H1 (cell line): Measurements from ENCODE around the gene HYAL1. TPM values are rescaled to one million over a fixed set of nuclear protein-coding genes. Genes with fewer than 3 reads are reported as not detected.

Source experiments
- CTCF ChIA-PET: fragments of 300-600 bp; sonication (Branson Sonifier 250); formaldehyde crosslinking; loops from one replicate; lab custom pipeline; 2021; ENCODE audit not compliant: partially characterized antibody; lab: Charles Lee
- POLR2A ChIA-PET: fragments of 300-600 bp; sonication (Branson Sonifier 250); formaldehyde crosslinking; loops from one replicate; lab custom pipeline; 2021; ENCODE audit warnings: inconsistent platforms; ENCODE audit not compliant: partially characterized antibody; lab: Charles Lee
- DNase-seq, 2 experiments: peaks; one replicate each; pipeline versions ENCODE4 v3.0.0 to v3.0.0-alpha.2; 2010 to 2022; ENCODE audit warnings: low spot score in 2 of 2, low read depth in 1 of 2, mixed read lengths in 1 of 2
- FAIRE-seq: peaks from 2 replicates; lab custom pipeline; 2011; peaks lifted over from hg19 to GRCh38; lab: Jason Lieb, UNC
- H2AFZ ChIP-seq: 2 replicates; pipeline ENCODE4 v1.8.1; 2012; ENCODE audit warnings: low read length, inconsistent platforms
- H2AK5ac ChIP-seq: 2 replicates; pipeline ENCODE4 v1.6.1; 2013; ENCODE audit warnings: low read depth, low read length
- H2BK120ac ChIP-seq: replicated peaks from 2 replicates; pipeline ENCODE3; 2013; ENCODE audit warnings: low read depth, low read length, inconsistent platforms
- H2BK12ac ChIP-seq: 2 replicates; pipeline ENCODE4 v1.6.1; 2013; ENCODE audit warnings: low read depth, low read length
- H2BK15ac ChIP-seq: 2 replicates; pipeline ENCODE4 v1.6.1; 2013; ENCODE audit warnings: low read length
- H2BK20ac ChIP-seq: 2 replicates; pipeline ENCODE4 v1.6.1; 2013; ENCODE audit warnings: low read length
- H2BK5ac ChIP-seq: 2 replicates; pipeline ENCODE4 v1.6.1; 2013; ENCODE audit warnings: low read depth, low read length
- H3K14ac ChIP-seq: 2 replicates; pipeline ENCODE4 v1.6.1; 2013; ENCODE audit warnings: inconsistent platforms; ENCODE audit not compliant: insufficient read length
- H3K18ac ChIP-seq: 2 replicates; pipeline ENCODE4 v1.6.1; 2013; ENCODE audit warnings: low read length; ENCODE audit errors: extremely low read depth
- H3K23ac ChIP-seq: 2 replicates; pipeline ENCODE4 v1.6.1; 2013; ENCODE audit warnings: inconsistent platforms; ENCODE audit not compliant: insufficient read length
- H3K23me2 ChIP-seq: 2 replicates; pipeline ENCODE4 v1.6.1; 2013; ENCODE audit warnings: low read depth, low read length
- H3K27ac ChIP-seq: 2 replicates; pipeline ENCODE4 v1.6.1; 2011; ENCODE audit warnings: low read depth, low read length, inconsistent platforms
- H3K27me3 ChIP-seq, 4 experiments: replicated peaks in 1 of 4; 1 replicate in 1 of 4; 2 replicates in 3 of 4; pipeline versions ENCODE4 v1.6.1 to v1.8.1; 2011 to 2013; ENCODE audit warnings: low read length in 3 of 4, mild to moderate bottlenecking in 3 of 4, inconsistent platforms in 2 of 4, mixed read lengths in 2 of 4, moderate library complexity in 1 of 4; ENCODE audit not compliant: control insufficient read depth in 3 of 4, insufficient read depth in 3 of 4; ENCODE audit errors: extremely low read depth in 1 of 4
- H3K36me3 ChIP-seq, 4 experiments: 2 replicates each; pipeline versions ENCODE4 v1.6.1 to v1.8.1; 2011 to 2013; ENCODE audit warnings: mild to moderate bottlenecking in 4 of 4, low read length in 3 of 4, moderate library complexity in 2 of 4, control low read depth in 1 of 4, inconsistent platforms in 1 of 4; ENCODE audit not compliant: insufficient read depth in 4 of 4, control insufficient read depth in 2 of 4
- H3K4ac ChIP-seq: replicated peaks from 2 replicates; pipeline ENCODE3; 2013; ENCODE audit warnings: low read length, low read depth, mixed read lengths, inconsistent platforms; ENCODE audit not compliant: insufficient read length
- H3K4me1 ChIP-seq, 4 experiments: replicated peaks in 1 of 4; 1 replicate in 1 of 4; 2 replicates in 3 of 4; pipeline versions ENCODE4 v1.6.1 to v1.8.1; 2011 to 2013; ENCODE audit warnings: low read length in 3 of 4, inconsistent platforms in 2 of 4, mixed read lengths in 1 of 4; ENCODE audit not compliant: insufficient read depth in 4 of 4, control insufficient read depth in 3 of 4
- H3K4me2 ChIP-seq, 2 experiments: 2 replicates each; pipeline versions ENCODE4 v1.6.1 to v1.8.1; 2011 to 2013; ENCODE audit warnings: low read depth in 2 of 2, low read length in 2 of 2, control low read depth in 1 of 2, inconsistent platforms in 1 of 2, mild to moderate bottlenecking in 1 of 2; ENCODE audit not compliant: insufficient read depth in 1 of 2
- H3K4me3 ChIP-seq, 4 experiments: fragments of 200-600, 300-600 bp in 1 of 4; sonication (generic), shearing (Covaris generic), sonication (Bioruptor Twin) in 1 of 4; 2 replicates each; pipeline versions ENCODE4 v1.5.1 to v1.8.1; 2011 to 2016; ENCODE audit warnings: low read length in 4 of 4, low read depth in 3 of 4, control low read depth in 2 of 4, inconsistent platforms in 2 of 4, mild to moderate bottlenecking in 2 of 4, mixed read lengths in 1 of 4, moderate library complexity in 1 of 4; ENCODE audit not compliant: insufficient read depth in 2 of 4; ENCODE audit errors: extremely low read depth in 1 of 4
- H3K56ac ChIP-seq: replicated peaks from 2 replicates; pipeline ENCODE3; 2013; ENCODE audit warnings: low read depth, mild to moderate bottlenecking, mixed read lengths, low read length, inconsistent platforms; ENCODE audit not compliant: insufficient read length
- H3K79me1 ChIP-seq: 2 replicates; pipeline ENCODE4 v1.6.1; 2013; ENCODE audit warnings: low read depth, low read length, control low read depth
- H3K79me2 ChIP-seq, 2 experiments: 2 replicates each; pipeline versions ENCODE4 v1.6.1 to v1.8.1; 2012 to 2013; ENCODE audit warnings: low read length in 2 of 2, mild to moderate bottlenecking in 2 of 2, inconsistent platforms in 1 of 2; ENCODE audit not compliant: insufficient read depth in 2 of 2, control insufficient read depth in 1 of 2
- H3K9ac ChIP-seq, 4 experiments: replicated peaks in 1 of 4; 1 replicate in 1 of 4; 2 replicates in 3 of 4; pipeline versions ENCODE4 v1.6.1 to v1.8.1; 2011 to 2013; ENCODE audit warnings: low read depth in 3 of 4, low read length in 3 of 4, control low read depth in 2 of 4, mild to moderate bottlenecking in 2 of 4, moderate library complexity in 2 of 4, inconsistent platforms in 1 of 4; ENCODE audit errors: extremely low read depth in 1 of 4
- H3K9me3 ChIP-seq, 2 experiments: 2 replicates each; pipeline versions ENCODE4 v1.6.1 to v1.8.1; 2012 to 2013; ENCODE audit warnings: mild to moderate bottlenecking in 2 of 2, moderate library complexity in 2 of 2, control low read depth in 1 of 2, inconsistent platforms in 1 of 2, low read depth in 1 of 2, low read length in 1 of 2, mixed read lengths in 1 of 2; ENCODE audit not compliant: insufficient read depth in 2 of 2
- H4K20me1 ChIP-seq, 2 experiments: replicated peaks in 1 of 2; 2 replicates each; pipeline versions ENCODE3 to v1.8.1; 2011 to 2013; ENCODE audit warnings: inconsistent platforms in 2 of 2, low read length in 2 of 2, mild to moderate bottlenecking in 1 of 2; ENCODE audit not compliant: insufficient read depth in 2 of 2, control insufficient read depth in 1 of 2
- H4K5ac ChIP-seq: 2 replicates; pipeline ENCODE4 v1.6.1; 2013; ENCODE audit warnings: low read length, low read depth, mixed read lengths, inconsistent platforms; ENCODE audit not compliant: insufficient read length
- H4K8ac ChIP-seq: 2 replicates; pipeline ENCODE4 v1.8.0; 2013; ENCODE audit warnings: mild to moderate bottlenecking, moderate library complexity, low read length, inconsistent platforms; ENCODE audit not compliant: insufficient read depth; ENCODE audit errors: extremely low read depth
- H4K91ac ChIP-seq: replicated peaks from 2 replicates; pipeline ENCODE3; 2013; ENCODE audit warnings: low read length, mixed read lengths, inconsistent platforms; ENCODE audit not compliant: insufficient read length
- EZH2 ChIP-seq: fragments of 200-600 bp; sonication (generic); IDR thresholded peaks from 2 replicates; pipeline ENCODE4 v1.7.1; 2012; ENCODE audit warnings: low read depth, mild to moderate bottlenecking, moderate library complexity, low read length, inconsistent platforms; ENCODE audit not compliant: severe bottlenecking
- SIX5 ChIP-seq: IDR thresholded peaks from 2 replicates; pipeline ENCODE4 v1.6.1; 2011; ENCODE audit warnings: mild to moderate bottlenecking, low read depth, low read length
- TBP ChIP-seq: IDR thresholded peaks from 2 replicates; pipeline ENCODE4 v1.6.1; 2011; ENCODE audit warnings: low read depth, low read length, improper control_type of control experiment
- ZNF274 ChIP-seq: IDR thresholded peaks from 2 replicates; pipeline ENCODE4 v1.7.0; 2012; ENCODE audit warnings: low read length, borderline replicate concordance; ENCODE audit errors: extremely low read depth
- WGBS, 2 experiments: shearing (Covaris generic) in 1 of 2; methylation state at CpG; one replicate each; pipeline versions ENCODE4 v1.1.6 to v1.1.7; 2013 to 2015; ENCODE audit warnings: low lambda C conversion rate in 2 of 2, mixed read lengths in 2 of 2, inconsistent platforms in 1 of 2, low coverage in 1 of 2, missing lambda C conversion rate in 1 of 2; ENCODE audit not compliant: insufficient replicate concordance in 2 of 2, insufficient coverage in 1 of 2, insufficient read length in 1 of 2; ENCODE audit errors: extremely low coverage in 1 of 2, missing lambda C conversion rate in 1 of 2; 5-methylcytosine and 5-hydroxymethylcytosine counted together
- polyA plus RNA-seq, 7 experiments: library from polyadenylated mRNA; depleted of rRNA in 3 of 7; stranded (reverse) in 5 of 7; unstranded in 2 of 7; fragments of >200 nt in 5 of 7; fragments of 200-250 nt in 2 of 7; gene quantifications; 1 replicate in 5 of 7; 2 replicates in 1 of 7; 4 replicates in 1 of 7; pipeline versions ENCODE4 v1.2.1 to v1.2.3, GENCODE V29; 2011 to 2013; ENCODE audit warnings: missing spikeins in 2 of 7, mixed read lengths in 2 of 7
- total RNA-seq: library from RNA; stranded (reverse); fragmentation: NEBNext Ultra II Directional; extraction: Animal tissue kit (Norgen Biotek cat#: 25700); gene quantifications from 2 replicates; pipeline ENCODE4 v1.2.1, GENCODE V29; 2021

Gene HYAL1
- total and polyA plus RNA-seq, 2 of the 8 experiments (the other 6 are each of a cell fraction or from before 2014, with no cell fraction given): 2.0 to 5.4 TPM

DNA sequence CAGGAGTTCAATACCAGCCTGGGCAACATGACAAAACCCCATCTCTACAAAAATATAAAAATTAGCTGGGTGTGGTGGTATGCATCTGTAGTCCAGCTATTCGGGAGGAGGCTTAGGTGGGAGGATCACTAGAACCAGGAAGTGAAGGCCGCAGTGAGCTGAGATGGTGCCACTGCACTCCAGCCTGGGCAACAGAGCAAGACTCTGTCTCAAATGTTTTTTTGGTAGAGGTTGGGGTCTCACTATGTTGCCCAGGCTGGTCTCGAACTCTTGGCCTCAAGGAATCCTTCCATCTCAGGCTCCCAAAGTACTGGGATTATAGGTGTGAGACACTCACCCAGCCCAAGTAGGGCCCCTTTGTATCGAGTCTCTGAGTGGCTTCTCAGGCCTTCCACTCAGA is 9.3 kb downstream of the HYAL1 start:
- H4K91ac ChIP-seq: no peak overlapping the region
- H3K23me2 ChIP-seq: peaks cover 15% of the 10 kb centered on the region
- H3K27me3 ChIP-seq: no peaks in the 10 kb centered on the region; a peak in 1 of 7 replicates
- no peak overlapping the region for H2BK15ac ChIP-seq
- no peak overlapping the region for H3K23ac ChIP-seq
- no peak overlapping the region for H3K14ac ChIP-seq
- H3K4me2 ChIP-seq: no peak overlapping the region
- FAIRE-seq (no peak), DNase-seq (no peak)
- no peak overlapping the region for H4K8ac ChIP-seq
- H4K5ac ChIP-seq: no peak overlapping the region
- H3K4me1 ChIP-seq: peaks cover 0 to 11% (median 6%) of the 10 kb centered on the region in 4 experiments; a peak in 5 of 7 replicates
- H3K79me1 ChIP-seq: peaks cover 3% of the 10 kb centered on the region; the same call in 1 of the 2 replicates
- no peak overlapping the region for H2BK20ac ChIP-seq
- H3K9ac ChIP-seq: no peak overlapping the region
- H2BK12ac ChIP-seq: 0 out of 2 replicates have a peak overlapping the region, but pooled peaks have one; percentile 17
- peaks cover 0 to 15% of the 10 kb centered on the region in 2 experiments; a peak in 3 of 4 replicates for H3K79me2 ChIP-seq
- H3K4me3 ChIP-seq: no peak overlapping the region
- POLR2A ChIA-PET: interaction anchor here (1.1 to 3.4 kb wide), 4 partner anchors 26 to 35 kb away, joined by 3 to 29 read pairs (median 10); partner anchors contain the start of genes HYAL2 and TUSC2
- no peak overlapping the region for H3K56ac ChIP-seq
- no peak overlapping the region for H2BK120ac ChIP-seq
- H2AFZ ChIP-seq: no peak overlapping the region
- no peak overlapping the region for H2AK5ac ChIP-seq
- CTCF ChIA-PET: interaction anchor here (0.5 to 3.4 kb wide), 5 partner anchors 8 to 394 kb away, joined by 3 to 15 read pairs (median 4); partner anchors contain the start of genes HYAL2 and LSMEM2
- no peak overlapping the region for H2BK5ac ChIP-seq
- no peak overlapping the region for H3K4ac ChIP-seq
- H3K27ac ChIP-seq: no peak overlapping the region
- H3K9me3 ChIP-seq: no peaks in the 10 kb centered on the region
- no peak overlapping the region for H3K18ac ChIP-seq
- 85% methylated on average over 4 of the region's 4 CpGs; no CpG with 5 or more reads in 1 of the 2 experiments for WGBS, 2 experiments
- H4K20me1 ChIP-seq: peaks cover 0 to 4% of the 10 kb centered on the region in 2 experiments
- peaks cover 4 to 12% (median 10%) of the 10 kb centered on the region in 4 experiments for H3K36me3 ChIP-seq
- TF ChIP-seq ZNF274: no peak
- no peak for TF ChIP-seq SIX5
- no peak for TF ChIP-seq EZH2
- TF ChIP-seq TBP: no peak
